HG03159 (cell line): Measurements from ENCODE around the gene KCNJ1.

Experiments
- ATAC-seq: cut with Tn5 transposase; IDR thresholded peaks from one replicate; pipeline ENCODE4 v1.9.1; 2021; ENCODE audit warnings: mild to moderate bottlenecking, moderate library complexity; ENCODE audit not compliant: unreplicated experiment

The KCNJ1 gene

DNA sequence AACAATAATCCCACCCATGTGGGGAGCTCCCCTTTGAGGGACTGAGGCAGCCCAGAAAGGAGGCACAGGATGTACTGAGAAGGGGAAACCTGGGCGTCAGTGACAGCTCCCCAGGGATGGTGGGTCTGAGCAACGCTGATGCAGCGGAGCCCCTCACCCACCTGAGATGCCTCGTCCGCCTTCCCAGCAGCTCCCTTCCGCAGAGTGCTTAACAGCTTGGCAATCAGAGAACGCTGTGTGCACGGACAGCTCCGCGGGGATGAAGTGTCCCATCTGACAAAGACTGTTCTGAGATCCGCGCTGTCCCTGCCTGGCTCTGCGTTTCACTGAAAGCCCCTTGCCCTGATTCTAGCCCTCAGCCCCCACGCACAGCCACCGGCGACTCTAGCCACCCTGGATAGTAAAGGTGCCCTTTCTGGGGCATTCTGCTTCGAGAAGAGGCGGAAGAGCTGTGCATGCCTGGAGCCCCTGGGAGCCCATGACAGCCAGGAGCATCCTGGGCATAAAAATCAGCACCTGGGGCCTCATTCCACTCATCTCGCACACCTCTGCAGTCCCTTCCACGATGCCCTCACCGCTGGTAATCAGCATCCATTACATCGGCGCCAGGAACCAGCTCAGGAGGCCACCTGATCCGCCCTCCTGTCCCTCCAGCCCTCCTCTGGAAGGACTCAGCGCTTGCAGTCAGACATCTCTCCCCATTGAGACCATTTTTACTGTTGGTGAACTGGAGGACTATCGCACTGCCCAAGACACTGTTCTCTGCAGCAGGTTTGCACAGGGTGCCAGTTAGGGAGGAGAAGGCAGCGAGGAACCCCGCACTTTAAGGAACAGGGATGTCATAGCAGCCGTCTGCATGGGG, 34.8 kb upstream of the KCNJ1 start:
- ATAC-seq, result no peak

- no peak for ATAC-seq
Measured at GRCh38 chr11:128900468-128900867, 33.4 kb upstream of the KCNJ1 start.

- no peak for ATAC-seq
Measured at GRCh38 chr11:128898580-128899344, 31.7 kb upstream of the KCNJ1 start.

DNA sequence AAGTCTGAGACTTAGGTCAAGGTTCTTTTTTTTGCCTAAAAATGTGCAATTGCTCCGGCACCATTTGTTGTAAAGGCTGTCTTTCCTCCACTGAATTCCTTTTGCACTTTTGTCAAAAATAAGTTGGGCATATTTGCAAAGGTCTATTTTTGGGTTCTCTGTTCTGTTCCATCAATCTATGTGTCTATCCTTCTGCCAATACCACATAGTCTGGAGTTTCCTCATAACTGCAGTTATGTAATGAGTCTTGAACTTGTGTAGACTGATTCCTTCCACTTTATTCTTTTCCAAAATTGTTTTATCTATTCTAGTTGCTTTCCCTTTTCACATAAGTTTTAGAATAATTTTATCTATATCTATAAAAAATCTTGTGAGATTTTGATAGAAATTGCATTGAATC, 30.7 kb upstream of the KCNJ1 start:
- ATAC-seq, result no peak

GRCh38 chr11:128896356-128896755, 29.3 kb upstream of the KCNJ1 start:
- no peak for ATAC-seq

DNA sequence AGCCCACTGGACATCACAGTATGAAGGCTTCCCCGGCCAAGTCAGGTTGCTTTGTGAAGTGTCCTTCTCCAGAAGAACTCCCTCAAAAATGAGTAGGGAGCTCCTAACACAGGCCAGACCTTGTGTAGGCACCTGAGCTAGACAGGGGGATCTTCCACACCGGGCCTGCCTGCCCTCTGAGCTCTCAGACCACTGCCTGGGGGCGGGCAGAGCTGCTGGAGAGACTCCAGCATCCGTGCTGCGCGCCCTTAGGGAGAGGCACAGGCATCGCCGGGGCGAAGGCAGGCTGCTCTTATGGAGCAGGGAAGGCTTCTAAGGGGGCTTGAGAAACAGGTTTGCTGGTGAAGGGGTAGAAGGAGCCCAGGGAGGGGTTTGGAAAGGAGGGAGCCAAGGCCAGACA, 28.4 kb upstream of the KCNJ1 start:
- ATAC-seq, result no peak

DNA sequence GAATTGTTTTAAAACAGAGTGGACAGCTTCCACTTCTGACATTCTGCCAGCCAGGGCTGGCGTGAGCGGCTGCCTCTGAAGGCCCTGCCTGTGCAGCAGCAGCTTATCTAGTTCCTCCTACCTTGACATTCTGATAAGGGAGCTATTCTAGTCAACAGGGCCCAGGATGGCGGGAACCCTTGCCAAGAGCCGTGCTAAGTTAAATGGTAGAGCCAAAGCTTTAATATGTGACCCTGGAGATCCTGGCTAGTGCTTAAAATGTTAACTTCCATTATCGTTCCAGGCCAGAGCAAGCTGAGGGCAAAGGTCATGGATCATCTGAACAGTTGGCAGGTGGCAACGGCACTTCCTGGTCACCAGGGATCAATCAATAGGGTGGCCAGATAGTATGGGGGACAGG, 27.6 kb upstream of the KCNJ1 start:
- no peak for ATAC-seq

- peak; percentile 5 for ATAC-seq
Measured at GRCh38 chr11:128894286-128894681, 27.2 kb upstream of the KCNJ1 start.

- ATAC-seq, result peak; percentile 78
Measured at GRCh38 chr11:128893578-128894285, 26.6 kb upstream of the KCNJ1 start.

DNA sequence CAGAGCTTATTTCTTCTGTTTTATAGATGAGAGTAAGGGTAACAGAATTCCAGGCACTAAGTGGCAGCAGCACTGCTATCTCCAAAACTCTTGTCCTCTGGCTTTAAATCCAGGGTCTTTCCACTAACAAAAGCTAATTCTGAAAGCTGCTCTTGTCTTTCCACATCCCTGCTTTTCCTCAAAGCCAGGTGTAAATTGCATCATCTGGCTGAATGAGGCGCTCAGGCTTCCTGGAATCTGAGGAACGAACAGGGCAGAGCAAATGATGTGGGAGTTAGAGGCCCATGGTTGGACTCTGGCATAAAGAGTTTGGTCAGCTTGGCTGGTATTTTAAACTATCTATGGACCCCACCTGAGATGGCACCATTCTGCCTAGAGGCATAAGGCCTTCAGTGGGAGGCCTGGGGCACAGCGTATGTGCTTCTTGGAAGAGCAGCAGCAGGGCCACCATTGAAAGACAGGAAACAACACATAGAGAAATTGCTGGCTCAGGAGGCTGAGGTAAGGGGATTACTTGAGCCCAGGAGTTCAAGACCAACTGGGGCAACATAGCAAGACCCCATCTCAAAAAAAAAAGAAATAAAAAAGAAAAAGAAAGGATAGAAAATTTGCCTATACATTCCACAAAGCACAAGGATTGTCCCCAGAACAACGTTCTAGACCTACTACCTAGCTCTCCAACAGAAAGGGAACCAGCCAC, 25.9 kb upstream of the KCNJ1 start:
- ATAC-seq, result no peak

- no peak for ATAC-seq
Measured at GRCh38 chr11:128891913-128892398, 24.9 kb upstream of the KCNJ1 start.

DNA sequence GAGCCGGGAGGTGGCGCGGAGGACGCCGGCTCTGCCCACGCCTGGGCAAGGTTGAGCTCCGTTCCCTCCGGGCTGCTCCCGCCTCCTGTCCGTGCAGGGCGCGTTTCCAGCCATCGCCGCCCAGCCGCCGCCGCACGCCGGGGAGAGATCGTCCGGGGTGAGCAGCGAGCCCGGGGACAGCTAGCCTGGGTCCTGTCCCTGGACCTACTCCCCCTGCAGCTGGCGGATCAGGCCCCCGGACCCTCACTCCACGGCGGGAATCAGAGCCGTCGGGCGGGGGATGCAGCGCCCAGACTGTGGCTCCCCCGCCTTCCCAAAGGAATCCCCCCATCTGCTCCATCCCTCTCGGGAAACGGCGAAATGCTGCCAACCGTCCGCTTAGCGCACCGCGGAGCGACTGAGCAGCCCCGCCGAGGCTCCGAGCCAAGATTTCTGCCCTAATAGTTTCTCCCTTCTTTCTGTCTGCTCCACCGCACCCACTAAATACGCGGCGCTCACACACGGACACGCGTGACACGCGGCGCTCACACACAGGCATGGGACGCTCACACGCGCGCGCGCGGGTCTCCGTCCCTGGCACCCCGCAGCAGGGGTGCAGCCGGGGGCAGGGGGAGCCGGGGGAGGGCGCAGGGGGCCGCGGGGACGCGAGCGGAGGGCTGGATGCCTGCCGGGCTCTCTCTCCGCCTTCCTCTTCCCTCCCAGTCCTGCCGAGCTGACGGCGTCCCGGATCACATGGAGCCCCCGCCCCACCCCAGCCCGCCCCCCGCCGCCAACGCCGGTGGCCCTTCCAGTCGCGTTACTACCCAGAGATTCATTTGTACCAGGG, 23.7 kb upstream of the KCNJ1 start, which contains the start of gene KCNJ5:
Gene KCNJ5 (plus strand): TSS at position 814 of the 826 bp plus-strand sequence. CDS start 19,918 bp downstream, outside the sequence.
- no peak for ATAC-seq

DNA sequence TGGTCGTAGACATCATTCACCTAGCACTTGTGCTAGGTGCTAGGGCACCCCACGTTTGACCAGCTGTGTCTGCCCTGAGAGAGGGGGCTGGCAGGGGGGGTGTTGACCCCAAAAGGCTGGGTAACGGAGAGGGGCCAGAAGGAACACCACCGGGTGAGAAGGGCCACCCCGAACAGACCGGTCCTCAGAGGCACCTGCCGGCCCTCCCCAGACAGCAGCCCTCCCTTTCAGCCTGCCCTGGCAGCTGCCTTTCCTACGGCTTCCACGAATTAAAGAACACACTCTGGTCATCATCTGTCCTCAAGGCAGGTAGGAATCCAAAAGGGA, 23.1 kb upstream of the KCNJ1 start:
- ATAC-seq, result no peak

DNA sequence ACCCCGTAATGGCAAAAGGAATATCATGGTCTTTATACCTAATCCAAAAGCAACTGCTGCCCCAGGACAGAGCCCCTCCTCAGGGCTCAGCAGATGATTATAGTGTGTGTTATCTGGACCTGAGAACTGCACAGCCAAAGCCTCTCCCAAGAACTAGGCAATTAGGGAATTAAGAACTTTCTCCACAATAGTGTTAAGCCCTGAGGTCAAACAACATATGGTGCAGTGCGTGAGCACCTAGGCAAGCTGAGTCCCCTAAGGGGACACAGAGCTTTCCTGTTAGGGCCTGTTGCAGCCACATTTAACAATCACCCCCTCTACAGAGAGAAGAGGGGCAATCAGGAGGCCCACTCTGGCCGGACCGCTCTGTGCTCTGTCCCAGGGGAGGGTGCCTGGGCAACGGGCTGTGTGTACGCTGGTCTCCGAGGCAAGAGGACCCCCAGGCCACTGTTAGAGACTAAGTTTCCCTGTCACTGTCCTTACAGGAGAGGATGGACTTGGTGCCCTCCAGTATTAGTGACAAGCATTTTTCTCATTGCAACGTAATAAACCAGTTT, 22.6 kb upstream of the KCNJ1 start:
- ATAC-seq, result no peak

DNA sequence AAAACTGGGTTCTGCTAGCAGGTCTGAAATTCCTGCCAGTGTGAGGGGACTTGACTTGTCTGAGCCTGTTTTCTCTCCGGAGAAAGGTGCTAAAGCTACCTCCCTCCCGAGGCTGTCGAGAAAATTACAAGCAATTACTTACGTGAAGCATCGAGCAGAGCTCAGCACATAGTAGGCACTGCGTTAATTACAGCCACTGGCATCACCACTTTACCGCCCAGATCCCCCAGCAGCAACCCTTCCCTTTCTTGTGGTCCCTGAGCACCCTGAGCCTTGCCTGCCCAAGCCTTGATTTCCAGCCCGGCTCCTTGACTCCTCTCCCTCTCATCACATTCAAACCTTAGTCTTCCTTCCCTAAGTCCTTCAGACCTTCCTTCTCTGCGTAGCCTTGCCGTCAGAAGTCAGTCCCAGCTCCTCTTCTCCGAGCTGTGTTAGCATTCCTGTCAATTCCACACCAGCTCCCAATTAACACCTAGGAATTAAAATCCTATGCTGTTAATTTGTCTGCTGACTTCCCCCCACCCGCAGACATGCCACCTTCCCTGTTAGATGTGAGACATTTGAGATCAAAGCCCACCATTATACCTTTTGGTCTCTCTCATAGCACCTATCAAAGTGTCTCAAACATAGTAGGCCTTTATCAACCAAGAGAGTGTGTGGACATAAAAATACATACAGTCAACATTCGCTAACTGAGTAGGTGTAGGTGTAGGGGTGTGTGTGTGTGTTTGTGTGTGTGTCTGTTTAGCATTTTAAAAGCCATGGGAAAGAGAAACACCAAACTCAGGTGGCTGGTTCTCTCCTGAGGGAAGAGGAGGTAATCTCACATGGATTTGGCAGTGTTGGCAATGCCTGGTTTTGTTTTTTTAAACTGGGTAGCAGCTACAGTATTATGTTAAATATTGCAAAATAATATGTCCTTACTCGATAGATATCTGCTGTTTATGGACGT, 21.2 kb upstream of the KCNJ1 start:
- ATAC-seq, result no peak

- no peak for ATAC-seq
Measured at GRCh38 chr11:128886406-128887124, 19.5 kb upstream of the KCNJ1 start.

- ATAC-seq, result peak; percentile 90
Measured at GRCh38 chr11:128884703-128885338, 17.7 kb upstream of the KCNJ1 start.
